HG03354 (cell line): ENCODE data around the gene DCXR.
A peak's percentile ranks its signal among the peaks of the same experiment; 100 is the strongest.
"Not testable (repeated sequence)": the region's sequence is repeated elsewhere in the genome, so short reads cannot be mapped to it uniquely, and the experiment has no call there.

Experiments
- ATAC-seq: cut with Tn5 transposase; IDR thresholded peaks from one replicate; pipeline ENCODE4 v1.9.1; 2021; ENCODE audit warnings: mild to moderate bottlenecking; ENCODE audit not compliant: unreplicated experiment, poor library complexity, severe bottlenecking

DCXR gene

GRCh38 chr17:82045936-82046484, 8.5 kb upstream of the DCXR start:
- no peak for ATAC-seq

GRCh38 chr17:82043507-82043906, 6.0 kb upstream of the DCXR start:
- ATAC-seq, result no peak

- no peak for ATAC-seq
Observed at GRCh38 chr17:82042649-82043048, 5.2 kb upstream of the DCXR start.

GRCh38 chr17:82041144-82041814, 3.8 kb upstream of the DCXR start:
- ATAC-seq, result no peak

GRCh38 chr17:82039695-82040299, 2.3 kb upstream of the DCXR start:
- no peak for ATAC-seq

GRCh38 chr17:82038796-82039409, 1.4 kb upstream of the DCXR start:
- not testable (repeated sequence) for ATAC-seq

- no peak for ATAC-seq
Observed at GRCh38 chr17:82037889-82038195, 345 bp upstream of the DCXR start.

GRCh38 chr17:82036634-82037091, 834 bp downstream of the DCXR start:
- no peak for ATAC-seq

GRCh38 chr17:82035956-82036633, 1.4 kb downstream of the DCXR start:
- no peak for ATAC-seq

GRCh38 chr17:82035488-82035887, 2.0 kb downstream of the DCXR start:
- no peak for ATAC-seq

GRCh38 chr17:82034371-82035011, 3.0 kb downstream of the DCXR start:
- ATAC-seq, result no peak

- ATAC-seq, result no peak
Observed at GRCh38 chr17:82033359-82034085, 4.0 kb downstream of the DCXR start.

- ATAC-seq, result no peak
Observed at GRCh38 chr17:82031885-82032627, 5.4 kb downstream of the DCXR start.

- ATAC-seq, result no peak
Observed at GRCh38 chr17:82031303-82031884, 6.1 kb downstream of the DCXR start, which contains the start of gene RAC3. Gene RAC3 (plus strand): TSS chr17:82031678. CDS start chr17:82031762, 84 bp downstream.

GRCh38 chr17:82030470-82031302, 6.8 kb downstream of the DCXR start:
- peak; percentile 55 for ATAC-seq

- ATAC-seq, result no peak
Observed at GRCh38 chr17:82029990-82030469, 7.5 kb downstream of the DCXR start.

- ATAC-seq, result no peak
Observed at GRCh38 chr17:82029391-82029790, 8.1 kb downstream of the DCXR start.
